Body of pancreas (tissue), 4 donors: Measurements from ENCODE around the gene DSC1. TPM values are rescaled to one million over a fixed set of nuclear protein-coding genes. Genes with fewer than 3 reads are reported as not detected.

Source experiments
- ATAC-seq: fragments of 150-250 bp; one replicate; pipeline ENCODE4 v1.9.1; 2016
- DNase-seq, 4 donors: peaks; one replicate each; pipeline ENCODE4 v3.0.0-alpha.2; 2019
- H3K27ac ChIP-seq, 4 donors: fragments of 200-600 bp; sonication (generic); 1 replicate in 3 of 4; 2 replicates in 1 of 4; pipeline versions ENCODE4 v1.5.1 to v1.6.1; 2016 to 2019; ENCODE audit warnings: mild to moderate bottlenecking in 1 of 4, mixed read lengths in 1 of 4, moderate library complexity in 1 of 4
- H3K27me3 ChIP-seq, 2 donors: fragments of 200-600 bp; sonication (generic); one replicate each; pipeline ENCODE4 v1.6.0; 2016; ENCODE audit warnings: mild to moderate bottlenecking in 1 of 2
- H3K36me3 ChIP-seq, 2 donors: fragments of 200-600 bp; sonication (generic); replicated peaks in 1 of 2; 2 replicates each; pipeline ENCODE4 v1.5.1; 2016; ENCODE audit warnings: low read depth in 2 of 2; ENCODE audit not compliant: insufficient read depth in 1 of 2
- H3K4me1 ChIP-seq: fragments of 200-600 bp; sonication (generic); one replicate; pipeline ENCODE4 v1.6.0; 2016
- H3K4me3 ChIP-seq, 2 donors: fragments of 200-600 bp; sonication (generic); 1 replicate in 1 of 2; 2 replicates in 1 of 2; pipeline ENCODE4 v1.5.1; 2016 to 2019
- H3K9me3 ChIP-seq, 3 donors: fragments of 200-600 bp; sonication (generic); 1 replicate in 2 of 3; 2 replicates in 1 of 3; pipeline ENCODE4 v1.5.1; 2016
- CTCF ChIP-seq, 7 experiments: fragments of 450-650 bp in 4 of 7; fragments of 200-600 bp in 3 of 7; sonication (generic) in 3 of 7; IDR thresholded peaks; one replicate each; pipeline ENCODE4 v1.5.1; 2016 to 2019; ENCODE audit warnings: antibody characterized with exemption in 7 of 7
- POLR2A ChIP-seq, 3 donors: fragments of 450-650 bp; IDR thresholded peaks; one replicate each; pipeline ENCODE4 v1.6.1; 2016; ENCODE audit warnings: antibody characterized with exemption in 3 of 3, mild to moderate bottlenecking in 2 of 3
- WGBS, 2 donors: methylation state at CpG; one replicate each; pipeline ENCODE4 v1.1.5; 2017; 5-methylcytosine and 5-hydroxymethylcytosine counted together
- intact Hi-C: fragments of 100-400 bp; cut with DNase I; formaldehyde crosslinking; loops from one replicate; pipeline ENCODE4 v1.15.1; 2023
- total RNA-seq, 2 donors: library from RNA; depleted of rRNA; stranded (reverse); fragments of >200 nt; gene quantifications; one replicate each; pipeline ENCODE4 v1.1.0, GENCODE V29; 2016

The DSC1 gene
- total RNA-seq, 2 donors from 2014 or later = not detected

DNA sequence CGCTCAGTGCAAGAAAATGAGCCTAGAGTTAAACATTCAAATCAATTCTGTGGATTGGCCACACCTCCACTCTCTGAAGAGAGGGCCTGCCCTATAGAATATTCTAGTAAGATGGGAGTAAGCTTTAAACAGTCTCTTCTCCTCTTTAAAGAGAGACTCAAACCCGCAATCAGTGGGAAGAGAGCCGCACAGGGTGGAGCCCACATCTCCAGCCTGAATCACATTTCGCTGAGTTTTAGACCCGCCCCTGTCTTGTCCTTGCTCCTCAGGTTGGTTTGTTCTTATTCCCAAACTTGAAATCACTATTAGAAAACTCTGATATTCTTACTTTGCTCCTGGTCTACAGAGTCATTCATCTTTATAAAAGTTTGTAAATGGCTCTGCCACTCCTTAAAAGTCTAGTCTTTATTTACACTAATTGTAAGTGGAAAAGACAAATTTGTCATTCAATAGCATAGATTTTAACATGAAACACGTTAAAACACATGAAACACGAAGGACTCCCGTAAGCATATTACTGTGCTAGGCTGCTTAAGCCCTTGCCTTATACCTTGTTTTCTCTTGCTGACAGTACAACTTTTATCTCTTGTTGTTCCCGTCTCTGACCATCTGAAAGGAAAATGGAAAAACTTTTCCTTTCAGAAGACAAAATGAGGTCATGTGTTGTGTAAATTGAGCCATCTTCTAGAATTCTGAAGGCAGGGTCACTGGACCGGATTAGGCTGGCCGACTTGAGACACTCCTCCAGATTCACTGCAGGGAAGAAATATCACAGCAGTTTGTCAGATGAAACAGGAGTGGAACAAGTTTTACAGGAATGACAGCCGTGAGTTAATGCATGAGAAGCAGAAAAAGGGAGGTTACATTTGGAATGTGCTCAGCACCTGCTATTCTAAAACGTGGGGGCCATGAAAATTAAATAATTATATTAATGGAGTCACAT is 5.6 kb downstream of the DSC1 start:
- no peaks in the 10 kb centered on the region for H3K27me3 ChIP-seq
- TF ChIP-seq POLR2A (IDR thresholded peaks at IDR 0.05) (no peak), CTCF (IDR thresholded peaks at IDR 0.05) (no peak)
- H3K36me3 ChIP-seq = no peaks in the 10 kb centered on the region
- H3K4me1 ChIP-seq = no peaks in the 10 kb centered on the region
- ATAC-seq = no peak
- no peak for DNase-seq
- H3K4me3 ChIP-seq = no peak overlapping the region
- WGBS, 2 donors = 60 to 69% methylated on average over 13 of the region's 13 CpGs
- H3K9me3 ChIP-seq = no peaks in the 10 kb centered on the region
- intact Hi-C loops = no loop called here
- no peak overlapping the region for H3K27ac ChIP-seq

DNA sequence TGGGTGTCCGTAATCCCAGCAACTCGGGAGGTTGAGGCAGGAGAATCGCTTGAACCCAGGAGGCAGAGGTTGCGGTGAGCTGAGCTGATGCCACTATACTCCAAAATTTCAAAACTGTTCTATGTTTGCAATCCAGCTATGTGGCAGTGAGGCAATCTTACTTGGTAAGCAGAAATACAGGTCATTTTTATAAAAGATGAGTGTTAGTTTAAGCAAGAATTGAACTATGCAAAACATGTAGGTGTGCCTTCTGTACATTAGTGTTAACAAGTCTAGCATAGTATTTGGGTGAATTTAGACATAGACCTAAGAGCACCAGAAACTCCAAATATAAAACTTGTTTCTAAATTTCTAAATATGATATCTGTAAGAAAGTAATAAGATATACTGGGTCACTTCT is 7.2 kb downstream of the DSC1 start:
- no peak overlapping the region for H3K27ac ChIP-seq
- intact Hi-C loops = no loop called here
- DNase-seq (no peak), ATAC-seq (no peak)
- 73 to 80% methylated on average over 4 of the region's 4 CpGs for WGBS, 2 donors
- H3K27me3 ChIP-seq = no peaks in the 10 kb centered on the region
- H3K4me1 ChIP-seq = no peaks in the 10 kb centered on the region
- no peak overlapping the region for H3K4me3 ChIP-seq
- H3K9me3 ChIP-seq = no peaks in the 10 kb centered on the region
- TF ChIP-seq POLR2A (IDR thresholded peaks at IDR 0.05) (no peak), CTCF (IDR thresholded peaks at IDR 0.05) (no peak)
- no peaks in the 10 kb centered on the region for H3K36me3 ChIP-seq

DNA sequence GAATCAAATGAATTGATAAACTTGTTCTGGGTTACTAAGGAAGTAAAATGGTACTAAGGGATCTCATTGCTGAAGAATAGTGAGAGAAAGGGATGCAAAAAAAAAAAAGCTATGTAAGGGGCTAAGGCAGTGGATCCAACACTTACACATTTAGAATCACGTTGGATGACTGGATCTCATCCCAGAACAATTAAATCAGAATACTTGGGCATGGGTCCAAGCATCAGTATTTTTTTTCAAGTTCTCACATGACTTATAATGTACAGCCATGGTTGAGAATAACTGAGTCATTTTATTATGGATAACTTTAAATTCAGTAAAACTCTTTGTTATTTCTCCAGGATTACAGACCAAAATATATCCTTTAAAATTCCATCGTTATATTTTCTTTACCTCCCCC is 8.5 kb downstream of the DSC1 start:
- no peak for ATAC-seq

GRCh38 chr18:31149351-31149750 is 13.3 kb downstream of the DSC1 start:
- ATAC-seq (no peak), DNase-seq (no peak)
- WGBS, 2 donors = 77 to 78% methylated on average over 3 of the region's 3 CpGs
- intact Hi-C loops = no loop called here
- H3K9me3 ChIP-seq = no peaks in the 10 kb centered on the region
- TF ChIP-seq CTCF (IDR thresholded peaks at IDR 0.05) = no peak
- no peak for TF ChIP-seq POLR2A (IDR thresholded peaks at IDR 0.05)
- no peak overlapping the region for H3K27ac ChIP-seq
- H3K4me1 ChIP-seq = no peaks in the 10 kb centered on the region
- no peaks in the 10 kb centered on the region for H3K27me3 ChIP-seq
- H3K36me3 ChIP-seq = no peaks in the 10 kb centered on the region
- no peak overlapping the region for H3K4me3 ChIP-seq

More for the DNA sequence above, 8.5 kb downstream of the DSC1 start:
- Histone ChIP-seq H3K27me3 (no peaks in the 10 kb centered on the region), H3K4me1 (no peaks in the 10 kb centered on the region), H3K36me3 (no peaks in the 10 kb centered on the region), H3K27ac (no peak overlapping the region), H3K9me3 (no peaks in the 10 kb centered on the region), H3K4me3 (no peak overlapping the region)
- WGBS, 2 donors = 51 to 54% methylated on average over 2 of the region's 2 CpGs
- intact Hi-C loops = no loop called here
- TF ChIP-seq CTCF (IDR thresholded peaks at IDR 0.05) = no peak
- no peak for TF ChIP-seq POLR2A (IDR thresholded peaks at IDR 0.05)
- no peak for DNase-seq

DNA sequence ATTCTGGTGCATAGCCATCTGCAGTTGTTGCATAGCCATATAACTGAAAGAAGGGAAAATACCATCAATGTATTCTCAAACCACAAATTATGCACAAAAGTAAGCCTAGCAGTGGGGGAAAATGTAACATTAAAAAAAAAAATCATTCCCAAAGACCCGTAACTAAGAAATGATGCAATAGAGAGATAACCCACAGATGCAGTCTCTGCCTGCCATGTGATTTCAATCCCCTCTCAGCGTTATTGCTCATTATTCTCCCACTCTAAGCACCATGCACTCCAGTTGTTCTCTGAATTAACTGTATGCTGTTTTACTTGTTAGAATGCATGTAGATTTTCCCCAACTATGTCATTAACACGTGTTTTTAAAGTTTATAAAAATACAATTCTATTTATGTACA is 14.1 kb downstream of the DSC1 start:
- H3K27ac ChIP-seq = no peak overlapping the region
- no peak for TF ChIP-seq POLR2A (IDR thresholded peaks at IDR 0.05)
- no peak for TF ChIP-seq CTCF (IDR thresholded peaks at IDR 0.05)
- DNase-seq (no peak), ATAC-seq (no peak)
- intact Hi-C loops = no loop called here
- H3K4me1 ChIP-seq = no peaks in the 10 kb centered on the region
- no peaks in the 10 kb centered on the region for H3K9me3 ChIP-seq
- no peak overlapping the region for H3K4me3 ChIP-seq
- no peaks in the 10 kb centered on the region for H3K36me3 ChIP-seq
- H3K27me3 ChIP-seq = no peaks in the 10 kb centered on the region
- WGBS, 2 donors = 48 to 52% methylated on average over 3 of the region's 3 CpGs
